ENCODE results near the gene NCDN. TPM values are rescaled to one million over a fixed set of nuclear protein-coding genes. Genes with fewer than 3 reads are reported as not detected.

The NCDN gene
- total RNA-seq, 2 experiments from 2014 or later: 42.8 to 44.0 TPM

- POLR2A ChIA-PET: no interaction called here
- CTCF ChIA-PET: interaction anchor here (3.0 kb wide), 1 partner anchor 95 kb away, joined by 26 read pairs; no protein-coding TSS in a partner anchor
These were observed 11.0 kb upstream of the NCDN start for GRCh38 chr1:35546614-35547013.

- CTCF ChIA-PET: no interaction called here
These were observed 3.7 kb upstream of the NCDN start for GRCh38 chr1:35553851-35554250.

GRCh38 chr1:35554266-35555211, 3.1 kb upstream of the NCDN start:
- ChIA-PET CTCF (no interaction called here), POLR2A (no interaction called here)

More at GRCh38 chr1:35553851-35554250, 3.7 kb upstream of the NCDN start:
- POLR2A ChIA-PET: no interaction called here

- ChIA-PET POLR2A (no interaction called here), CTCF (interaction anchor here (1.4 to 3.6 kb wide), 4 partner anchors 9 to 103 kb away, joined by 3 to 17 read pairs (median 6); no protein-coding TSS in a partner anchor)
These were observed 2.4 kb upstream of the NCDN start for GRCh38 chr1:35555212-35555584.

DNA sequence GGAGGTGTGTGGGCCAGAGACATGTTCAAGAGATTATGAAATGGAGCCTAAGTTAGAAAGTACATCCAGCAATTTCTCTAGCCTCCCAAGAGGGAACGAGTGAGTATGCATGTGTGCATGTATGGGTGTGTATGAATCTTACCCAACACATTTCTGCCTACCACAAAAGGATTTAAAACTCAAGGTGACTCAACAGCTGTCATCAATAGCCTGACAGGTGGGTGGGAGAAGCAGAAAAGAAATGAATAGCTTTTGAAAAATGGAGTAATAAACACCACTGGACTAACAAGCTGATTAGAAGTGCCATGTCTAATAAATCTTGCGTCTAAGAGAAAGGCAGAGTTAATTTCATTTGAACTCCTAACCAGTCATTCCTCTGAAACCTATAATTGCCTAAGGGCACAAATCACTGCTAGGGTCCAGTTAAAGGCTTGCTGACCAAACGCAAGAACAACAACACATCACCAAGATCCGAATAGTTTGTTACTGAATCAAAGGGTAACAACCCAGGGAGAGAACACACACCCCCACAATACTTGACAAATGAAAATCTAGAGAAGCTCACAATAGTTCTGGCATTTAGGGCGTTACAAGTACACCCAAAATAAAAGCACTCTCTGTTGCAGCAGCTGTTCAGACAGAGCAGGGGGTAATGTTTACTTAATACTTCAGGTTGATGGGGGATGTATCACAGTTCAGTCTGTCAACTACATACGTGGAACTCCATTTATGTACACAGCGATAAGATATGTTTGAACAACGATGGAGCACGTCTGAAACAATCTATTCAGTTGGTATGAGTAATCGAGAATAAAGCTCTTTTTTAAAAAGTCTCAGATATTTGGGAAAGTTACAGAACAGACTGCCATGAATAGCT, 1.8 kb upstream of the NCDN start:
- ChIA-PET POLR2A (interaction anchor here (1.5 to 2.3 kb wide), 2 partner anchors 16 to 214 kb away, joined by 6 read pairs; partner anchors contain the start of gene CLSPN), CTCF (interaction anchor here (1.4 to 3.6 kb wide), 6 partner anchors 9 to 104 kb away, joined by 3 to 17 read pairs (median 6); no protein-coding TSS in a partner anchor)

DNA sequence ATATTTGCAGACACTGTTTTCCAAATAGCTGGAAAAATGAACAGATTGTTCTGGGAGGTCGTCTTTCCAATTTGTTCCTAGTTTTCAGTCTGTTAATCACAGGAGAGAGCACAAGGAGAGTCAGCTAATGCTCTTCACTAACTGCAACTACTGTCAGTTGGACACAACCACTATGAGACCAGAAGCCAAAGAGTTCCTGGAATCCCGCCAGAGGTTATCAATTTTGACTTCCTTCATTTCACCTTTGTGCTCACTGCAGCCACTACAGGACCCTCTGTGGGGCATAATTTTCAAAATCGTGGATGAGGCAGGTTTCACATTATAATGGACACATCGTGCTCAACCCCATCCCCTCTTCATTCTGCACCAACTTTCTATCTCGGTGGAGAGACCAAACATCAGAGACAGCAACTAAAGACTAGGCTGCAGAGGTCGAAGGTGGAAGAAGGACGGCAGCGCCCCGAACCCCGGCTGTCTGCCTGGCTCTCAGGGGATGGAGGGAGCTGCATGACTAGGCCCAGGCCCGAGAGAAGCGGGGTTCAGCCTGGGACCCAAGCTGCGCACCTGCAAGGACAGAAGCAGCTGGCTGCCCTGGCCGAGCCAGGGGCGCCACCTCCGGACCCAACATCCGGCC, 998 bp upstream of the NCDN start:
- CTCF ChIA-PET: interaction anchor here (0.9 to 3.6 kb wide), 9 partner anchors 8 to 363 kb away, joined by 3 to 17 read pairs (median 5); partner anchors contain the start of gene SFPQ
- POLR2A ChIA-PET: interaction anchor here (0.6 to 2.3 kb wide), 4 partner anchors 17 to 213 kb away, joined by 3 to 8 read pairs (median 6); partner anchors contain the start of gene CLSPN

- CTCF ChIA-PET: interaction anchor here (0.9 to 3.6 kb wide), 7 partner anchors 12 to 364 kb away, joined by 3 to 17 read pairs (median 4); partner anchors contain the start of gene SFPQ
- POLR2A ChIA-PET: interaction anchor here (0.5 to 2.3 kb wide), 5 partner anchors 18 to 216 kb away, joined by 3 to 8 read pairs (median 6); partner anchors contain the start of gene CLSPN
These were observed 435 bp upstream of the NCDN start, which contains the start of gene KIAA0319L for GRCh38 chr1:35557118-35557610. Gene KIAA0319L (minus strand): TSS chr1:35557403. CDS start chr1:35554491, 2,912 bp downstream.

DNA sequence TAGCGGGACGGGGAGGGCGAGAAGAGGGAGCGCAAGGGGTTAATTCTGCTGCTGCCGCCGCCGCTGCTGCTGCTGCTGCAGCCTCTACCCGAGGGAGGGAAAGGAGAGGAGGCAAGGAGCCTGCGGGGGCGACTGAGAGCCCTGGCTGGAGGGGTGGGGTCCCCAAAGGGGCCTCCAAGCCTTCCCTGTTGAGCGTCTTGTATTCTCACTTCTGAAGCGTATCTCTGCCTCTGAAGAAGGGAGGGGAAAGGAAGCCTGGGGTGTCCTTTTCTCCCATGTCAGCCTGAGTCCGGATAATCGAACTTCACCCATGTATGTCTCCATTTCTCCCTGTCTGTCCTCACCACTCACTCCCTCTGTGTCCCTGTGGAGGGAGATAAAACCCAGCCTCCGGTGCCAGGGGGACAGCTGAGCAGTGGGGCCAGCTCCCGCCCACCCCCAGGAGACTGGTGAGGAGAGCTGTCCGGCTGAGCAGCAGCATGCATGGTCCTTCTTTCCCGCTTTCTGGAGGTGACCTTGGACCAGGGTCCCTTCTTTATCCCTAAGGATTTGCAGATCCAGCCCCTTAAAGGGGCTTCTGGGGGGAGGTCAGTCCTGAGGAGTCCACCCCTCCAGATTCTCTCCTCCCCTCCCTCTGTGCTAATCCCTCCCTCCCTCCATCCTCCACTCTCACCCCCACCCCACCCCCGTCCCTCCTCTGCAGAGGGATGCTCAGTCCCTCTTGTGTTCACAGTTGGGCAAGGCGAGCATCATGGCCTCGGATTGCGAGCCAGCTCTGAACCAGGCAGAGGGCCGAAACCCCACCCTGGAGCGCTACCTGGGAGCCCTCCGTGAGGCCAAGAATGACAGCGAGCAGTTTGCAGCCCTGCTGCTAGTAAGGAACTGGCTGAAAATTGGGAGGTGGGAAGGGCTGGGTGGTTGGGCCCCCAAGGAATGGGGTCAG, 1.0 kb downstream of the NCDN start:
- ChIA-PET CTCF (interaction anchor here (0.6 to 3.6 kb wide), 4 partner anchors 10 to 159 kb away, joined by 3 to 17 read pairs (median 4); no protein-coding TSS in a partner anchor), POLR2A (interaction anchor here (0.7 kb wide), 1 partner anchor 372 kb away, joined by 3 read pairs; the partner anchor contains the start of gene AGO3)

- POLR2A ChIA-PET: interaction anchor here (0.6 kb wide), 1 partner anchor 176 kb away, joined by 3 read pairs; no protein-coding TSS in a partner anchor
- CTCF ChIA-PET: interaction anchor here (1.4 to 1.9 kb wide), 2 partner anchors 108 to 158 kb away, joined by 4 read pairs; no protein-coding TSS in a partner anchor
These were observed 1.8 kb downstream of the NCDN start for GRCh38 chr1:35559317-35559944.

DNA sequence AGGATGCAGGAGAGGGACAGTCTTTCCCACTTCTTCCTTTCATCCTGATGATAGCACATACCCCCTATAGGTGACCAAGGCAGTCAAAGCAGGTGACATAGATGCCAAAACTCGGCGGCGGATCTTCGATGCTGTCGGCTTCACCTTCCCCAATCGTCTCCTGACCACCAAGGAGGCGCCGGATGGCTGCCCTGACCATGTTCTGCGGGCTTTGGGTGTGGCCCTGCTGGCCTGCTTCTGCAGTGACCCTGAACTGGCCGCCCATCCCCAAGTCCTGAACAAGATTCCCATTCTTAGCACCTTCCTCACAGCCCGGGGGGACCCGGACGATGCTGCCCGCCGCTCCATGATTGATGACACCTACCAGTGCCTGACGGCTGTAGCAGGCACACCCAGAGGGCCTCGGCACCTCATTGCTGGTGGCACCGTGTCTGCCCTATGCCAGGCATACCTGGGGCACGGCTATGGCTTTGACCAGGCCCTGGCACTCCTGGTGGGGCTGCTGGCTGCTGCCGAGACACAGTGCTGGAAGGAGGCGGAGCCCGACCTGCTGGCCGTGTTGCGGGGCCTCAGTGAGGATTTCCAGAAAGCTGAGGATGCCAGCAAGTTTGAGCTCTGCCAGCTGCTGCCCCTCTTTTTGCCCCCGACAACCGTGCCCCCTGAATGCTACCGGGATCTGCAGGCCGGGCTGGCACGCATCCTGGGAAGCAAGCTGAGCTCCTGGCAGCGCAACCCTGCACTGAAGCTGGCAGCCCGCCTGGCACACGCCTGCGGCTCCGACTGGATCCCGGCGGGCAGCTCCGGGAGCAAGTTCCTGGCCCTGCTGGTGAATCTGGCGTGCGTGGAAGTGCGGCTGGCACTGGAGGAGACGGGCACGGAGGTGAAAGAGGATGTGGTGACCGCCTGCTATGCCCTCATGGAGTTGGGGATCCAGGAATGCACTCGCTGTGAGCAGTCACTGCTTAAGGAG, 2.9 kb downstream of the NCDN start:
- ChIA-PET POLR2A (interaction anchor here (1.1 kb wide), 1 partner anchor 12 kb away, joined by 3 read pairs; no protein-coding TSS in a partner anchor), CTCF (interaction anchor here (1.8 to 1.9 kb wide), 2 partner anchors 12 to 109 kb away, joined by 4 to 5 read pairs; partner anchors contain the start of gene TFAP2E)

GRCh38 chr1:35561297-35561971, 3.8 kb downstream of the NCDN start:
- POLR2A ChIA-PET: interaction anchor here (1.1 kb wide), 1 partner anchor 11 kb away, joined by 3 read pairs; no protein-coding TSS in a partner anchor
- CTCF ChIA-PET: interaction anchor here (0.6 to 2.0 kb wide), 4 partner anchors 11 to 258 kb away, joined by 3 to 12 read pairs (median 4); partner anchors contain the start of gene TFAP2E

- ChIA-PET CTCF (interaction anchor here (0.6 to 2.0 kb wide), 4 partner anchors 10 to 258 kb away, joined by 3 to 12 read pairs (median 4); partner anchors contain the start of gene TFAP2E), POLR2A (interaction anchor here (1.1 kb wide), 1 partner anchor 11 kb away, joined by 3 read pairs; no protein-coding TSS in a partner anchor)
These were observed 4.5 kb downstream of the NCDN start for GRCh38 chr1:35561972-35562680.

GRCh38 chr1:35563166-35563565, 5.6 kb downstream of the NCDN start:
- CTCF ChIA-PET: interaction anchor here (2.0 kb wide), 1 partner anchor 112 kb away, joined by 12 read pairs; no protein-coding TSS in a partner anchor
- POLR2A ChIA-PET: no interaction called here
